ENCODE measurements around the gene TFR2.

TFR2 gene

GRCh38 chr7:100582041-100582579, 59.2 kb downstream of the TFR2 start:
- Histone ChIP-seq H3K36me3 (ENCODE audit: control insufficient read depth, insufficient read depth, low read length) (peaks cover 55% of the 10 kb centered on the region), H3K4me3 (ENCODE audit: extremely low read depth, insufficient read depth, low read length, poor library complexity, severe bottlenecking) (no peak overlapping the region), H3K27ac (ENCODE audit: low read depth, low read length, severe bottlenecking) (peak overlapping the region; percentile 90), H3K9me3 (ENCODE audit: control insufficient read depth, low read length) (no peaks in the 10 kb centered on the region), H3K4me1 (ENCODE audit: control insufficient read depth, insufficient read depth, low read length, poor library complexity, severe bottlenecking) (peaks cover 24% of the 10 kb centered on the region)
- WGBS, 2 experiments (ENCODE audit: insufficient coverage in 2 of 2) = 95 to 96% methylated on average over 10 to 15 of the region's 20 CpGs

- H3K4me1 ChIP-seq (ENCODE audit: control insufficient read depth, insufficient read depth, low read length, poor library complexity, severe bottlenecking) = peaks cover 24% of the 10 kb centered on the region
- no peak overlapping the region for H3K4me3 ChIP-seq (ENCODE audit: extremely low read depth, insufficient read depth, low read length, poor library complexity, severe bottlenecking)
- no peaks in the 10 kb centered on the region for H3K9me3 ChIP-seq (ENCODE audit: control insufficient read depth, low read length)
- peaks cover 67% of the 10 kb centered on the region for H3K36me3 ChIP-seq (ENCODE audit: control insufficient read depth, insufficient read depth, low read length)
- WGBS, 2 experiments (ENCODE audit: insufficient coverage in 2 of 2) = 92 to 97% methylated on average over 10 to 11 of the region's 11 CpGs
- no peak overlapping the region for H3K27ac ChIP-seq (ENCODE audit: low read depth, low read length, severe bottlenecking)
Measured at GRCh38 chr7:100580466-100581283, 60.7 kb downstream of the TFR2 start.

GRCh38 chr7:100578246-100579183, 62.8 kb downstream of the TFR2 start:
- H3K36me3 ChIP-seq (ENCODE audit: control insufficient read depth, insufficient read depth, low read length) = peaks cover 82% of the 10 kb centered on the region
- H3K4me1 ChIP-seq (ENCODE audit: control insufficient read depth, insufficient read depth, low read length, poor library complexity, severe bottlenecking) = peaks cover 14% of the 10 kb centered on the region
- H3K9me3 ChIP-seq (ENCODE audit: control insufficient read depth, low read length) = no peaks in the 10 kb centered on the region
- H3K27ac ChIP-seq (ENCODE audit: low read depth, low read length, severe bottlenecking) = no peak overlapping the region
- no peak overlapping the region for H3K4me3 ChIP-seq (ENCODE audit: extremely low read depth, insufficient read depth, low read length, poor library complexity, severe bottlenecking)
- 93 to 97% methylated on average over 21 to 28 of the region's 28 CpGs for WGBS, 2 experiments (ENCODE audit: insufficient coverage in 2 of 2)

- Histone ChIP-seq H3K4me1 (ENCODE audit: control insufficient read depth, insufficient read depth, low read length, poor library complexity, severe bottlenecking) (peaks cover 5% of the 10 kb centered on the region), H3K9me3 (ENCODE audit: control insufficient read depth, low read length) (no peaks in the 10 kb centered on the region), H3K4me3 (ENCODE audit: extremely low read depth, insufficient read depth, low read length, poor library complexity, severe bottlenecking) (no peak overlapping the region), H3K27ac (ENCODE audit: low read depth, low read length, severe bottlenecking) (no peak overlapping the region), H3K36me3 (ENCODE audit: control insufficient read depth, insufficient read depth, low read length) (peaks cover 87% of the 10 kb centered on the region)
- 98 to 99% methylated on average over 13 to 14 of the region's 14 CpGs for WGBS, 2 experiments (ENCODE audit: insufficient coverage in 2 of 2)
Measured at GRCh38 chr7:100577507-100577906, 63.8 kb downstream of the TFR2 start.

GRCh38 chr7:100577103-100577502, 64.2 kb downstream of the TFR2 start:
- whole genome bisulfite sequencing, 2 experiments (ENCODE audit: insufficient coverage in 2 of 2) = 98% methylated on average over 14 to 16 of the region's 24 CpGs
- H3K36me3 ChIP-seq (ENCODE audit: control insufficient read depth, insufficient read depth, low read length) = peaks cover 83% of the 10 kb centered on the region

GRCh38 chr7:100576384-100576993, 64.9 kb downstream of the TFR2 start:
- H3K27ac ChIP-seq (ENCODE audit: low read depth, low read length, severe bottlenecking) = no peak overlapping the region
- H3K4me3 ChIP-seq (ENCODE audit: extremely low read depth, insufficient read depth, low read length, poor library complexity, severe bottlenecking) = no peak overlapping the region
- 93 to 97% methylated on average over 7 to 10 of the region's 13 CpGs for WGBS, 2 experiments (ENCODE audit: insufficient coverage in 2 of 2)
- peaks cover 11% of the 10 kb centered on the region for H3K4me1 ChIP-seq (ENCODE audit: control insufficient read depth, insufficient read depth, low read length, poor library complexity, severe bottlenecking)
- H3K9me3 ChIP-seq (ENCODE audit: control insufficient read depth, low read length) = no peaks in the 10 kb centered on the region
- peaks cover 77% of the 10 kb centered on the region for H3K36me3 ChIP-seq (ENCODE audit: control insufficient read depth, insufficient read depth, low read length)

More at GRCh38 chr7:100577103-100577502, 64.2 kb downstream of the TFR2 start:
- peaks cover 5% of the 10 kb centered on the region for H3K4me1 ChIP-seq (ENCODE audit: control insufficient read depth, insufficient read depth, low read length, poor library complexity, severe bottlenecking)
- H3K27ac ChIP-seq (ENCODE audit: low read depth, low read length, severe bottlenecking) = no peak overlapping the region
- H3K9me3 ChIP-seq (ENCODE audit: control insufficient read depth, low read length) = no peaks in the 10 kb centered on the region
- no peak overlapping the region for H3K4me3 ChIP-seq (ENCODE audit: extremely low read depth, insufficient read depth, low read length, poor library complexity, severe bottlenecking)

- peaks cover 71% of the 10 kb centered on the region for H3K36me3 ChIP-seq (ENCODE audit: control insufficient read depth, insufficient read depth, low read length)
- no peak overlapping the region for H3K27ac ChIP-seq (ENCODE audit: low read depth, low read length, severe bottlenecking)
- H3K4me1 ChIP-seq (ENCODE audit: control insufficient read depth, insufficient read depth, low read length, poor library complexity, severe bottlenecking) = peaks cover 17% of the 10 kb centered on the region
- H3K9me3 ChIP-seq (ENCODE audit: control insufficient read depth, low read length) = no peaks in the 10 kb centered on the region
- no peak overlapping the region for H3K4me3 ChIP-seq (ENCODE audit: extremely low read depth, insufficient read depth, low read length, poor library complexity, severe bottlenecking)
- 94 to 95% methylated on average over 11 to 16 of the region's 17 CpGs for WGBS, 2 experiments (ENCODE audit: insufficient coverage in 2 of 2)
Measured at GRCh38 chr7:100575746-100576383, 65.5 kb downstream of the TFR2 start.

- Histone ChIP-seq H3K27ac (ENCODE audit: low read depth, low read length, severe bottlenecking) (no peak overlapping the region), H3K4me3 (ENCODE audit: extremely low read depth, insufficient read depth, low read length, poor library complexity, severe bottlenecking) (no peak overlapping the region), H3K4me1 (ENCODE audit: control insufficient read depth, insufficient read depth, low read length, poor library complexity, severe bottlenecking) (peaks cover 19% of the 10 kb centered on the region), H3K9me3 (ENCODE audit: control insufficient read depth, low read length) (no peaks in the 10 kb centered on the region), H3K36me3 (ENCODE audit: control insufficient read depth, insufficient read depth, low read length) (peaks cover 64% of the 10 kb centered on the region)
- WGBS, 2 experiments (ENCODE audit: insufficient coverage in 2 of 2) = 81 to 88% methylated on average over 6 to 12 of the region's 14 CpGs
Measured at GRCh38 chr7:100575206-100575631, 66.1 kb downstream of the TFR2 start.

- Histone ChIP-seq H3K27ac (ENCODE audit: low read depth, low read length, severe bottlenecking) (no peak overlapping the region), H3K4me3 (ENCODE audit: extremely low read depth, insufficient read depth, low read length, poor library complexity, severe bottlenecking) (no peak overlapping the region), H3K4me1 (ENCODE audit: control insufficient read depth, insufficient read depth, low read length, poor library complexity, severe bottlenecking) (peaks cover 19% of the 10 kb centered on the region), H3K36me3 (ENCODE audit: control insufficient read depth, insufficient read depth, low read length) (peaks cover 58% of the 10 kb centered on the region), H3K9me3 (ENCODE audit: control insufficient read depth, low read length) (no peaks in the 10 kb centered on the region)
- 94% methylated on average over 27 to 31 of the region's 44 CpGs for WGBS, 2 experiments (ENCODE audit: insufficient coverage in 2 of 2)
Measured at GRCh38 chr7:100574362-100575205, 66.8 kb downstream of the TFR2 start.
